Activated T-helper 2 cell treated with anti-CD3 and anti-CD28 coated beads, Interferon-gamma antibody, Interleukin-2, Interleukin-4, amounts not matched to agents 10 μg/mL and 5 μg/mL and 100 μg/mL, durations not matched to agents 14 hours and 24 hours and 36 hours (primary cell): ENCODE data around the gene ALDH18A1. TPM values are rescaled to one million over a fixed set of nuclear protein-coding genes. Genes with fewer than 3 reads are reported as not detected.

ENCODE experiments used
- DNase-seq: peaks from one replicate; pipeline ENCODE4 v3.0.0; 2021; ENCODE audit warnings: low spot score
- H3K27ac Mint-ChIP-seq: one replicate; pipeline ENCODE4 v1.8.0; 2021; ENCODE audit warnings: mixed read lengths
- H3K27me3 Mint-ChIP-seq: one replicate; pipeline ENCODE4 v1.8.0; 2021; ENCODE audit warnings: low read depth, mixed read lengths
- H3K36me3 Mint-ChIP-seq: one replicate; pipeline ENCODE4 v1.8.0; 2021; ENCODE audit warnings: low read depth, mixed read lengths
- H3K4me1 Mint-ChIP-seq: one replicate; pipeline ENCODE4 v1.8.0; 2021; ENCODE audit warnings: low read depth, mixed read lengths
- H3K4me3 Mint-ChIP-seq: one replicate; pipeline ENCODE4 v1.8.0; 2021; ENCODE audit warnings: low read depth, mild to moderate bottlenecking, moderate library complexity, mixed read lengths
- H3K9me3 Mint-ChIP-seq: one replicate; pipeline ENCODE4 v1.8.0; 2021; ENCODE audit warnings: mixed read lengths
- intact Hi-C: fragments of 100-400 bp; cut with micrococcal nuclease; formaldehyde crosslinking; loops from one replicate; pipeline ENCODE4 v1.15.1; 2023
- total RNA-seq: library from RNA; stranded (reverse); gene quantifications from 2 replicates; pipeline ENCODE4 v1.2.3, GENCODE V29; 2022

Gene ALDH18A1
- total RNA-seq, 1 donor from 2014 or later = 127 TPM

GRCh38 chr10:95558593-95559320 lies 97.8 kb downstream of the ALDH18A1 start:
- no peaks in the 10 kb centered on the region for H3K9me3 Mint-ChIP-seq
- H3K4me1 Mint-ChIP-seq = peaks cover 14% of the 10 kb centered on the region
- no peak overlapping the region for H3K27ac Mint-ChIP-seq
- no peaks in the 10 kb centered on the region for H3K36me3 Mint-ChIP-seq
- no peak for DNase-seq
- peaks cover 48% of the 10 kb centered on the region for H3K27me3 Mint-ChIP-seq
- intact Hi-C loops = no loop called here
- no peak overlapping the region for H3K4me3 Mint-ChIP-seq

DNA sequence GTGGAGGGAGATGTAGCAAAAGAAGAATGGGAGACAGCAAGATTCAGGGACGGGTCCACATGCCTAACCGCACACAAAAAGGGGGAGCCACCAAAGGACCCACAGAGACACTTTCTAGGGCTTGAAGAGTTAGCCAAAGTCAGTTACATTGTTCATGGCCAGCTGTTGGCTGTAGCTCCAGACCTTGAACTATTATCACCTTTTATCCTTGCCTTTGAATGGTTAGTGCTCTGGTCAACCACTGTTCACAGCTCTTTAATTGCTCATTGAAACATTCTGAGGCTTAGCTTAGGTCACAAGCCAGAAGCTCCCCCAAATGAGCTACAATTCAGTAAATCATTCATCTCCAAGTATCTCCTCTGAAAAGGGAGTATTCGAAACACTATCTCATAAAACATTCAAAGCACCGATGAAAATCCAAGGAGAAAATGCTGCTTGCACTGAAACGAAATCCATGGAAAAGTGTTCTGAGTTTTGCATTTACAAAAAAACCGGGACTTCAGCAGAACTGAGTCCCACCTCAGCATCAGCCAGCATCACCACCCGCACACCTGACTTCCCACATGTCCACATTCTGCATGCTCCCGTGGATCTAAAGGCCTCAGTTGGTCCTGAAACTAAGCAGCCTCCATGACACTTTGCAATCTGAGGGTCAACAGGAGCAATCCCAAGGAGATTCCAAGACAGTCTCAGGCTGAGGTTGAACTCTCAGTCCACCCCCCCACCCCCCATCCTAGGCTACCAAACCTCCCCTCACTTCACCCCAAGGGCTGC lies 99.3 kb downstream of the ALDH18A1 start:
- no peak overlapping the region for H3K4me3 Mint-ChIP-seq

More for the DNA sequence above, 99.3 kb downstream of the ALDH18A1 start:
- Mint-ChIP-seq H3K27me3 (peaks cover 41% of the 10 kb centered on the region), H3K36me3 (no peaks in the 10 kb centered on the region), H3K27ac (no peak overlapping the region), H3K4me1 (peaks cover 12% of the 10 kb centered on the region), H3K9me3 (peaks cover 3% of the 10 kb centered on the region)
- intact Hi-C loops = no loop called here
- DNase-seq = no peak

Other genes starting within 250 kb of the ALDH18A1 start
- gene SORBS1, start 95.3 kb downstream of the ALDH18A1 start, total RNA-seq = 0.43 and 1.3 TPM in 2 replicates
- 66.5 and 71.3 TPM in 2 replicates for gene TCTN3, start 37.2 kb upstream of the ALDH18A1 start, total RNA-seq
- gene ENTPD1, start 99.5 kb upstream of the ALDH18A1 start, total RNA-seq = 37.1 and 37.5 TPM in 2 replicates